Brain pericyte (primary cell): ENCODE results near the gene ELL.
"Not testable (repeated sequence)": the region's sequence is repeated elsewhere in the genome, so short reads cannot be mapped to it uniquely, and the experiment has no call there.

Experiments used
- DNase-seq: peaks from one replicate; pipeline ENCODE4 v3.0.0-alpha.2; 2012; ENCODE audit warnings: low read depth, low spot score

The ELL gene

DNA sequence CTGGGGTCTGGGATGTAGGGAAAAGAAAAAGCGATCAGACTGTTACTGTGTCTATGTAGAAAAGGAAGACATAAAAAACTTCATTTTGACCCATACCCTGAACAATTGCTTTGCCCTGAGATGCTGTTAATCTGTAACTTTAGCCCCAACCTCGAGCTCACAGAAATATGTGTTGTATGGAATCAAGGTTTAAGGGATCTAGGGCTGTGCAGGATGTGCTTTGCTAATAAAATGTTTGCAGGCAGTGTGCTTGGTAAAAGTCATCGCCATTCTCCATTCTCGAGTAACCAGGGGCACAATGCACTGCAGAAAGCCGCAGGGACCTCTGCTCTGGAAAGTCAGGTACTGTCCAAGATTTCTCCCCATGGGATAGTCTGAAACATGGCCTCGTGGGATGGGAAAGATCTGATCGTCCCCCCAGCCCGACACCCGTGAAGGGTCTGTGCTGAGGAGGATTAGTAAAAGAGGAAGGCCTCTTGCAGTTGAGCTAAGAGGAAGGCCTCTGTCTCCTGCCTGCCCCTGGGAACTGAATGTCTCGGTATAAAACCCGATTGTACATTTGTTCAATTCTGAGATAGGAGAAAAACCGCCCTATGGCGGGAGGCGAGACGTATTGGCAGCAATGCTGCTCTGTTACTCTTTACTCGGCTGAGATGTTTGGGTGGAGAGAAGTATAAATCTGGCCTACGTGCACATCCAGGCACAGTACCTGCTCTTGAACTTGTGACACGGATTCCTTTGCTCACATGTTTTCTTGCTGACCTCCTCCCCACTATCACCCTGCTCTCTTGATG is 119.2 kb downstream of the ELL start:
- DNase-seq = not testable (repeated sequence)

DNA sequence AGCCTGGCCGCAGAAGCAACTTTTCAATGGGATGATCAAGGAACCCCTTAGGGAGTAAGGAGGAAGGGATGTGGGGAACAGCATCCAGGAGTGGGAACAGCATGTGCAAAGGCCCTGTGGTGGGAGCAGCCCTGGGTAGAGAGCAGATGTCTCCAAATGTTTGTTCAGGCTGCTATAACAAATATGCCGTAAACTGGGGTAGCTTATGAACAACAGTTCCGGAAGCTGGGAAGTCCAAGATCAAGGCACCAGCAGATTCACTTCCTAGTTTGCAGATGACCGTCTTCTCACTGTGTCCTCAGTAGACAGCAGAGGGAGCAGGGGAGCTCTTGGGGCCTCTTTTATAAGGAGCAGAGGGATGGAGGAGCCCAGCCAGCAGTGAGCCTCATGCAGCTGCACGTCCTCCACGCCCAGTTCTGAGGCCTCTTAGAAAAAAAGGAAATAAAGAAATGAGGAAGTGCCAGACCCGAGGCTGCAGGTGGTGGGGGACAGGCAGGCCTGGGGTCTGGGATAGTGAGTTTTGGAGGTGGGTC is 120.2 kb downstream of the ELL start:
- DNase-seq = no peak

DNA sequence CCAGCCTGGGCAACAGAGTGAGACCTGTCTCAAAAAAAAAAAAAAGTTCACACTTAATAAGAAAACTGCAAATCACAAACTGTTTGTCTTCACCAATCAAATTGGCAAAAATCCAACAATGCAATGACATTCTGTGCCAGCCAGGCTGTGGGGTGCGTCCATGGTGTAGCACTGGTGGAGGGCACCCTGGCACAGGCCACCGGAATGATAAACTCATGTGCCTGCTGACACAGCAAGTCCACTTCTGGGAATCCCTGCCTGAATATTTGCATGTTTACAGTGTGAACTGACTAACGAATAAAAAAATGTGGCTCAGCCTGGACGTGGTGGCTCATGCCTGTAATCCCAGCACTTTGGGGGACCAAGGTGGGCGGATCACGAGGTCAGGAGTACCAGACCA is 122.9 kb downstream of the ELL start:
- no peak for DNase-seq

DNA sequence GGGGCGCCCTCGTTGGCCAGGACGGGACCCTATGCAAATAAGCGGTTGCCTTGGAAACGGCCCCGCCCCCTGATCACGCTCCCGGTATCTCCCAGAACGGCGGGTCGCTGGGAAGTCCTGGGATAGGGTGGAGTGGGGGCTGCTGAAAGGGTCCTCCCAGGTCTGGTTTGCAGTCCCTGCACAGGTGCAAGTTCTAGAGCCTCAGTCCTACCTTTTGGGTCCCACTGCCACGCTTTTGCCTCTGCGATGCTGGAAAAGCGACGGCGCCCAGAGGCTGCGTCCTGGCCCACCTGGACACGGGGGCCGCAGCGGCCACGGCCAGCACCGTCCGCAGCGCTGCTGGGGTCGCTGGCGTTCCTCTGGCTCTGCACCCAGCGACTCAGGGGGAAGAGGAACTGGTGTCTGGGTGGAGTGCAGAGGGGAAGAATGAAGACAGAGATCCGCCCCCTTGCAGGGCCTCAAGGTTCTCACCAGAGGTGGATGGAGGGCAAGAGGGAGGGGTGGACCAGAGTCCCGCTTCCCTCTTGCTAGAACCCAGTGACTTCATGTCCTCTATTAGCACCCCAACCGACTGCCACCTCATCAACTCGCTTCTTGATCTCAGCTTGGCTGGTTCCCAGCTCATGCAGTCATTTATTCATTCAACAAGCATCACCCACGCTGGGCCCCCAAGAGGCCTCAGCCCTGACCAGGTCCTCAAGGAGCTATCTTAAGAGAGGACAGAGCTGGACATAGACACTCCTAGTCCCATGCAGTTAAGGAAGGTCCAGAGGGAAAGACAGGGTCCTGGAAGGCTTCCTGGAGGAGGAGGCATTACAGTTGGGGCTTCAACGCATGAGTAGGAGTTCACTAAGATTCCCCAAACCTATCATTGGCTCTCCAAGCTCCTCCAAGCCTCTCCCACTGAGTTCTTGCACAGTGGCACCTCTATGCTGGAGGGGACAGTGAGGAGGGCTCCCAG is 124.3 kb downstream of the ELL start, which contains the start of gene LRRC25:
TSS of gene LRRC25 (minus strand) at position 381 of the 961 bp plus-strand sequence. CDS start 659 bp downstream, outside the sequence.
- no peak for DNase-seq

DNA sequence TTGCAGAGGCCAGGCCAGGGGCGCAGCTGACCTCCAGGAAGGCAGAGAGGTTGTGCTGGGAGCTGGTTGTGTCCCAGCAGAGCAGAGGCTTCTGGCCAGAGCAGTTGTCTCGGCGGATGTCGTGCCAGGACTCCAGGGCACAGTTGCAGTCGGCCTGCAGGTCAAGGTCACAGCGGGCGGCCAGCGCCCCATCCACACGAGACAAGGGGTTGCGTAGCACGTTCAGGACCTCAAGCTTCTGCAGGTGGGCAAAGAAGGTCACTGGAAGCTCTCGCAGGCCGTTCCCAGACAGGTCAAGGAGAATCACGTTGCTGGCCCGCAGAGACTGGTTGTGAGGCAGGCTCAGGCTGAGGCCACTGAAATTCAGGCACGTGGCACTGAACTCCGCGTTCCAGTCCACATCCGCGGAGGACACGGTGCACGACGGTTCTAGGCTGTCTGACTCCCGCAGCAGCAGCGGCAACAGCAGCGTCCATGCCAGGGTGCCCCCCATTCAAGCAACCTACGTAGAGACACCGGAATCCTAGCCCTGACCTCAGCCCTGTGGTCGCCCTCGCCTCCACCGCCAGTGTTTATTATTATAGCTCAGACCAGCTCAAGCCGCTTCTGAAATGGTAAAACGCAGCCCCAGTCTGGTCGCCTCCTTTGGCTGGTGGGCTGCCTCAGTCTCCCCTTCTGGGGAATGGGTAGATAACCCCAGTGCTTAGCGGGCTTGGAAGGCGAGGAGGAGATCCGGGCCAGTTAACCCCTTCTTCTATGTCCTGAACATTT is 125.2 kb downstream of the ELL start:
- DNase-seq = no peak

DNA sequence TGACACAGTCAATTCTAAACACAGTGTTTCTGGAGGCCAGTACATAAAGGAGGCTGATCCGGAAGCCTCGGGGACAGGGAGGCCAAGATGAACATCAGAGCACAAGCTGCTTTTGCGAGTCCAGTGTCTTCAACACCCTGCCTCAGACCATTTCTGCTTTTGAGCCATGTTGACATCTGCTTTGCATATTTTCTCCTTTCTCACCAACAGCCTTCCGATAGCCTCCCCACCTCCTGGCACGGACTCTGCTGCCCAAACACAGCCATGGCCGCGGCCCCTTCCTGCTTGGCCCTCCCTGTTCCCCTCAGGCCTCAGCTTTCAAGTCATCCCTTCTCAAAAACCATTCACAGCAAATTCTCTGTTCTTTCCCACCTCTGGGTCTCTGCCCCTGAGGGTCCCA is 128.0 kb downstream of the ELL start:
- no peak for DNase-seq

- no peak for DNase-seq
Measured at GRCh38 chr19:18392926-18393325, 128.9 kb downstream of the ELL start.
